Femur (tissue), 1 donor: Measurements from ENCODE around the gene IBA57.
"Not testable (repeated sequence)": the region's sequence is repeated elsewhere in the genome, so short reads cannot be mapped to it uniquely, and the experiment has no call there.

ENCODE experiments used
- DNase-seq: peaks from one replicate; pipeline ENCODE4 v3.0.0-alpha.2; 2017

IBA57 gene

GRCh38 chr1:228173528-228174481 lies 8.2 kb downstream of the IBA57 start:
- DNase-seq: not testable (repeated sequence)

- no peak for DNase-seq
Measured at GRCh38 chr1:228174482-228175315, 9.1 kb downstream of the IBA57 start.

DNA sequence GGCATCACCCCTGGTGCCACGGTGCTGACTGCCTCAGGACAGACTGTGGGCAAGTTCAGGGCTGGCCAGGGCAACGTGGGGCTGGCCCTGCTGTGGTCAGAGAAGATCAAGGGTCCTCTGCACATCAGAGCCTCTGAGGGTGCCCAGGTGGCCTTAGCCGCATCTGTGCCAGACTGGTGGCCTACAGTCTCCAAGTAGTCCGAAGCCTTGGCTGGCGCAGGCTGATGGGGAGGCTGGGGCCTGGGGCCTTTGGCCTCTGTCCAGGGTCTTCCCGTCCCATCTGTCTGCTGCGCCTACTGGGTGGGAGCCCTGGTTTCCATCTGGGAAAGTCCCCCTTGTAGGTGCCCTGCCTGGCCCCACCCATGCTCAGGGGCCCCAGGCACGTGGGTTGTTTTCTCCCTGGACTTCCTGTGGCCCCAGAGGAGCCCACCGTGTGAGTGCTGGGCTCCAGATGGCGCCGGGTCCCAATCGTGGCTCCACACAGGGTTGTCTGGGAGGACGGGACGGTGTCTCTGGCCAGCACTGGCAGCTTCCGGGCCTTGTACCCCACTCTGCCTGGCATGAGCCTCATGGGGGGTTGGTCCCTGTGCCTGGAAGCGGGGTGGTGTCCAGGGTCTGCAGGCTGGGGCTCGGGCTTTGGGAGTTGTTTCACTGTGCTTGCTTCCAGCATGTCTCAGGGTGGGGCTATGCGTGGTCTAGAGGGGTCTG lies 9.9 kb downstream of the IBA57 start:
- DNase-seq: no peak

DNA sequence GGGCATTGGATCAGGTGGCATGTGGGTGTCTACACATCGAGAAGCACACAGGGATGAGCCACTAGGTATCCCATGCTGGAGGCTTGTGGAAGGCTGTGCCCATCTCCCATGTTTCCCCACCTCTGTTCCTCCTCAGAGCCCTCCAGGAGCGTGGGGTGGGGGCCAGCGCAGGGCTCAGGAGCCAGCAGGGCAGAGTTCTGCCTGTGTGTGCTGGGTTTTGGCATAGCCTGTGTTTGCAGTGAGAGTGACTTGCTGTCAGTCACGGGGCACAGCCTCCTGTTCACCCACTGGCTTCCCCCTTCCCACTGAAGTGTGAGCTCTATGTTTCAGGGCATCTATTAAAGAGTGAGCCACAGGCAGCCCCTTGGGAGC lies 10.4 kb downstream of the IBA57 start:
- no peak for DNase-seq

- DNase-seq: no peak
Measured at GRCh38 chr1:228176461-228177182, 11.0 kb downstream of the IBA57 start.

- no peak for DNase-seq
Measured at GRCh38 chr1:228177183-228177475, 11.5 kb downstream of the IBA57 start.

DNA sequence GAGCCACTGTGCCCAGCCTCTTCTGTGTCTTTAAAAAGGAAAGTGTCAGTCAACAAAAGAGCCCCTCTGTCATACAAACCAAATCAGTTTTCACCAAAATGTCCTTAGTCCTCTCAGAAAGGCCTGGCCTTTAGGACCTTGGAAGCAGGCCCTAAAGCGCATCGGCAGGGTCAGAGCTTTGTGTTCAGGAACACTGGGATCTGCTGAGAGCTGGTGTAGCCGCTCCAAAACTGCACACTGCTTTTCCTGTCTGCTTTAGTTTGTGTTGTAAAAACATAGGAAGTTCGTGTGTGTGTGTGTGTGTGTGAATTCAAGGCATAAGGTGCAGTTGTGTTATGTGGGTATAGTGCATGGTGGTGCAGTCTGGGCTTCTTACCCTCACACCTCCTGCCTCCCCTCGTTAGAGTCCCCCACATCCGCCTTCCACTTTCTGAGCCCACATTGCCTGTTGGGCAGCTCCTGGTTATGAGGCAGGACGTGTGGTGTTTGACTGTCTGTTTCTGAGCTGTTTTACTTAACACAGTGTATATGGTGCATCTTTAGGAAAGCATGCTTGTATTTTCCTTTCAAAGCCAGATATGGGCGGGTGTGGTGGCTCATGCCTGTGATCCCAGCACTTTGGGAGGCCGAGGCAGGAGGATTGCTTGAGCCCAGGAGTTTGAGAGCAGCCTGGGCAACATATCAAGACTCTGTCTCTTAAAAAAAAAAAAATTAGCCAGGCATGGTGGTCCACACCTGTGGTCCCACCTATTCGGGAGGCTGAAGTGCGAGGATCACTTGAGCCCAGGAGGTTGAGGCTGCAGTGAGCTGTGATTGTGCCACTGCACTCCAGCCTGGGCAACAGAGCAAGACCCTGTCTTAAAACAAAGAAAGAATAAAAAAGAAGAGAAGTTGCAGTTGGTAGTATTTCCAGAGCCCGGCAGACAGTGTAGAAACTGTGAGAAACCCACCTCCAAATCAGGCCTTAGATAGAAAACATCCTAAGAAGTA lies 12.4 kb downstream of the IBA57 start:
- DNase-seq: no peak

- no peak for DNase-seq
Measured at GRCh38 chr1:228178737-228179684, 13.4 kb downstream of the IBA57 start.

DNA sequence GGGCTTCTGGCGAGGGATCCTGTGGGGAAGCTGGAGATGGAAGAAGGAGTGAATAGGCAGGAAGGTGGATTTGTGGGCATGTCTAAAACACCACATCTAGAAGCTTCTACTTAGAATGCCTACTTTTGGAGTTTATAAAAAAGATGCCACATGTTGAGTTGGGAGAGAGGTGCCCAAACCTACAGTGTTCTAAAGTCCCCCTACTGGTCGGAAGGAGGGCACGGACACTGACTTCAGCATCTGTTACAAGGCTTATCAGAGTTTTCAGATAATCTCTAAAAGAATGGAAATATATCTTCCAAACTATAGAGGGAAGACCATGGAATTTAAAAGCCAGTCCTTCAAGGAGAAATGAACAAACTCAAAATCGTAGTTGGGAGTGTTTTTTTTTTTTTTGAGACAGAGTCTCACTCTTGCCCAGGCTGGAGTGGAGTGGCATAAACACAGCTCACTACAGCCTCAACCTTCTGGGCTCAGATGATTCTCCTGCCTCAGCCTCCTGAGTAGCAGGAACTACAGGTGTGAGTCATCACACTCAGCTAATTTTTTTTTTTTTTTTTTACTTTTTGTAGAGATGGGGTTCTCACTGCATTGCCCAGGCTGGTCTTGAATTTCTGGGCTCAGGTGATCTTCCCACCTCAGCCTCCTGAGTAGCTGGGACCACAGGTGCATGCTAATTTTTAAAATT lies 14.8 kb downstream of the IBA57 start:
- DNase-seq: no peak

GRCh38 chr1:228180959-228181644 lies 15.5 kb downstream of the IBA57 start:
- DNase-seq: no peak

GRCh38 chr1:228181645-228182034 lies 16.0 kb downstream of the IBA57 start:
- no peak for DNase-seq

- DNase-seq: no peak
Measured at GRCh38 chr1:228182296-228183030, 16.9 kb downstream of the IBA57 start.

DNA sequence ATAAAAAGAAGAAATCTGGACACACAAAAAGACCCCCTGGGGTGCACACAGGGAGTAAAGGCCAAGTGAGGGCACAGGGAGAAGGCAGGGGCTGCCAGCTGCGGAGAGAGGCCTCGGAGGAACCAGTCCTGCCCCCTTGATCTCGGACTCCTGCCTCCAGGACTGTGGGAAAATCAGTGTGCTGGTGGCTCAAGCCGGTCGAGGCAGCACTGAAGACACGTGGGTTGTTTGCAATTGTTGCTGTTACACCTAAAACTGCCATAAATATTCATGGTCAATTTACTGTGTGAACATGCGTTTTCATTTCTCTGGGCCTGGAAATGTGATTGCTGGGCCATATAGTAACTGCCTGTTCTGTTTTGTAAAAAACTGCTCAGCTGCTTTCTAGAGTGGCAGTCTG lies 18.5 kb downstream of the IBA57 start:
- no peak for DNase-seq

DNA sequence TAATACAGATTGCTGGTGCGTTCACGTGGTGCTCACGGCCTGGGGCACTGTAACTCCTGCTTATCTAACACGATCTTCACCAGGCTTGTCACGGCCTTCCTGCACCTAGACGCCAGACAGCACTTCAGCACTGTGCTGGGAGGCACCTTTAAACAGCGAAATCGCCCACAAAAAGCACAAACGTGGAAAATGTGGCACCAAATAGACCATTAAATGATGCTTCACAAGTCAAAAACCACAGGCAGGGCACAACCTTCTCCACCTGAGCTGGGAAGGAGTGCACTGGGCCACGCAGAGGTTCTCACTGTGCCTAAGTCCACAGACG lies 20.0 kb downstream of the IBA57 start:
- no peak for DNase-seq

DNA sequence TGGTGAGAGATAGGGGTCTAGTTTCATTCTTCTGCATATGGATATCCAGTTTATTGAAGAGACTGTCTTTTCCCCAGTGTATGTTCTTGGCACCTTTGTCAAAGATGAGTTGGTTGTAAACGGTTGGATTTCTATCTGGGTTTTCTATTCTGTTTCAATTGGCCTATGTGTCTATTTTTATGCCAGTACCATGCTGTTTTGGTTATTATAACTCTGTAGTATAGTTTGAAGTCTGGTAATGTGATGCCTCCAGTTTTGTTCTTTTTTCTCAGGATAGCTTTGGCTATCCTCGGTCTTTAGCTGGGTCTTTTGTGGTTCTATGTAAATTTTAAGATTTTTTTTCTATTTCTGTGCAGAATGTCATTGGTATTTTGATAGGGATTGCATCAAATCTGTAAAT lies 22.6 kb downstream of the IBA57 start:
- not testable (repeated sequence) for DNase-seq

- no peak for DNase-seq
Measured at GRCh38 chr1:228190182-228190581, 24.6 kb downstream of the IBA57 start.

GRCh38 chr1:228190778-228191177 lies 25.2 kb downstream of the IBA57 start:
- DNase-seq: no peak

DNA sequence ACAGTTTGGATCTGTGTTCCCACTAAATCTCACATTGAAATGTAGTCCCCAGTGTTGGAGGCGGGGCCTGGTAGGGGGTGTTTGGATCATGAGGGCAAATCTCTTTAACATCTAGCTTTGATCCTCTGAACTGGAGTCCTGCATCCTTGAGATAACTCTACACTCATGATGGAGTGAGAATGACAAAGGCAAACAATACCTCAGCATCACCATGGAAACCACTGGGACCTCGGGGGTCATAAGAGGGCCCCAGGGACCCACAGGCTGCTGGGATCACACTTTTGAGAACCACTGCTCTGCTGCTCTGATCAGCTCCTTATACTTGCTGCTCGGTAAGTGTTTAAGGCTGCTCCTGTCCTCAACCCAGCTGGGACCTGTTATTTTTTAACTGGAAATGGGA lies 28.8 kb downstream of the IBA57 start:
- DNase-seq: no peak
